Activated CD4-positive, alpha-beta T cell treated with anti-CD3 and anti-CD28 coated beads, Interleukin-2, amount 10 ng/mL, durations not matched to agents 7 days and 5 days (primary cell): ENCODE measurements around the gene CIB2. TPM values are rescaled to one million over a fixed set of nuclear protein-coding genes. Genes with fewer than 3 reads are reported as not detected.

Experiments
- CTCF ChIA-PET: fragments of 350-600 bp; sonication (Branson Sonifier 250); formaldehyde crosslinking; loops from one replicate; lab custom pipeline; 2021; ENCODE audit warnings: antibody characterized with exemption; lab: Charles Lee
- POLR2A ChIA-PET: fragments of 350-600 bp; sonication (Branson Sonifier 250); formaldehyde crosslinking; loops from one replicate; lab custom pipeline; 2021; ENCODE audit warnings: antibody characterized with exemption; lab: Charles Lee
- DNase-seq: peaks from one replicate; pipeline ENCODE4 v3.0.0-alpha.2; 2020
- H3K27ac Mint-ChIP-seq: one replicate; pipeline ENCODE4 v1.8.0; 2021; ENCODE audit warnings: mild to moderate bottlenecking, moderate library complexity, mixed read lengths
- H3K27me3 Mint-ChIP-seq: one replicate; pipeline ENCODE4 v1.8.0; 2021; ENCODE audit warnings: mixed read lengths
- H3K36me3 Mint-ChIP-seq: one replicate; pipeline ENCODE4 v1.8.0; 2021; ENCODE audit warnings: low read depth, mixed read lengths
- H3K4me1 Mint-ChIP-seq: one replicate; pipeline ENCODE4 v1.8.0; 2021; ENCODE audit warnings: mixed read lengths
- H3K4me3 Mint-ChIP-seq: one replicate; pipeline ENCODE4 v1.8.0; 2021; ENCODE audit warnings: mild to moderate bottlenecking, moderate library complexity, mixed read lengths
- H3K9me3 Mint-ChIP-seq: one replicate; pipeline ENCODE4 v1.8.0; 2021; ENCODE audit warnings: mixed read lengths
- total RNA-seq, 2 experiments: library from RNA; stranded (reverse); gene quantifications; one replicate each; pipeline ENCODE4 v1.2.3, GENCODE V29; 2021

CIB2 gene
- total RNA-seq, 2 experiments from 2014 or later = 0.44 to 0.55 TPM

DNA sequence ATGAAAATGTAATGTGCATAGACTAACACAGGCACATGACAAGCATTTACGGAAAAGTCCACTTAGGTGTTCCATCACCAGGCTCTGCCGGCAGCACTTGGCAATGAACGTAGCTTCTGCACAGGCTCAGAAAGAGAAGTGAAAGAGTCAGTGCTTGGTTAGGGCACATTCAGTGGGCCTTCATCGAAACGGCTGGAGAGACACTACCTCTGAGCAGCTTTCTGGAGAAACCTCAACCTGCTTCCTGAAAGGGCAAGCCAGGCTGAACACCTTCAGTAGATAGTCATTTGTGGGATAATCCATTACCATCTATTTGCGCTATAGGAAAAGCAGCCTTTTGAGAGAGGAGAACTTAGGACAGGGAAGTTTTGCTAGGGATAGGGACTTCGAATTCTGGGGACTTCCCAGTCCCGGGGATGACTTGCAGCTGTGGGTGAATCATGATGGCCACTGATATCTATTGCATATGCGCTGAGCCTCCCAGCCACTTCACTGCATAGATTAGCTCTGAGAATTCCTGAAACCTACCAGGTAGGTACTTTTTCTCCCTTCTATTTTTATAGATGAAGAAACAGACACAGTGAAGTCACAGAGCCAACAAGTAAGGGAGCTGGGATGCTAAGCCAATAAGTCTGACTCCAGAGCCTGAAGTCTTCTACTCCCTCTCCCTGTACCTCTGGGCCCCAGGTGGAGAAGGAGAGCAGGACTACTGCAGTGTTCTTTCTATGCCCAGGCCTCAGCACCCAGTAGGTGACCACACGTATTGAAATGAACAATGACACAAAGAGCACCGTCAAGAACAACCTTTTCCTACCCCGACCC is 43.1 kb downstream of the CIB2 start:
- Mint-ChIP-seq H3K4me3 (no peak overlapping the region), H3K4me1 (peaks cover 34% of the 10 kb centered on the region), H3K36me3 (peaks cover 4% of the 10 kb centered on the region), H3K27ac (no peak overlapping the region), H3K9me3 (peaks cover 6% of the 10 kb centered on the region), H3K27me3 (peaks cover 3% of the 10 kb centered on the region)
- CTCF ChIA-PET = interaction anchor here (1.0 to 1.5 kb wide), 3 partner anchors 14 to 21 kb away, joined by 3 to 8 read pairs (median 4); no protein-coding TSS in a partner anchor
- POLR2A ChIA-PET = no interaction called here
- DNase-seq = no peak

DNA sequence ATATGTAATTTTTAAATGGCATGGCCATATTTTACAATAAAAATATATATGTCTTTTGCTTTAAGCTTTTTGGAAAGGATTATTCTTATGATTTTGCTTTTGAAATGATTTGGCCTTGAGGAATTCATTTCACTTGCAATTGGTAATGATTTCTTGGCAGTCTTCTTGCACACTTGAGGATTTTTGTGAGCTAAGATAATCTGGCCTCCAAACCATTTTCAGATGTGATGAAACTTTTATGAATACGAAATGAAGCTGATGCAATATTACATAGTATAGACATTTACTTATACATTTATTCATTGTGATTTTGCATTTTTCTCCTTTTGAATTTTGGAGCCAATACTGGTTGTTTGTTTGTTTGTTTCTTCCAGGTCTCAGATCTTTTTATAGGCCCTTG is 45.3 kb downstream of the CIB2 start:
- H3K4me1 Mint-ChIP-seq = peaks cover 26% of the 10 kb centered on the region
- peaks cover 3% of the 10 kb centered on the region for H3K36me3 Mint-ChIP-seq
- peaks cover 3% of the 10 kb centered on the region for H3K27me3 Mint-ChIP-seq
- ChIA-PET POLR2A (no interaction called here), CTCF (interaction anchor here (1.1 to 1.3 kb wide), 2 partner anchors 24 to 71 kb away, joined by 3 read pairs; no protein-coding TSS in a partner anchor)
- no peak overlapping the region for H3K4me3 Mint-ChIP-seq
- DNase-seq = no peak
- H3K9me3 Mint-ChIP-seq = peaks cover 5% of the 10 kb centered on the region
- H3K27ac Mint-ChIP-seq = no peak overlapping the region

DNA sequence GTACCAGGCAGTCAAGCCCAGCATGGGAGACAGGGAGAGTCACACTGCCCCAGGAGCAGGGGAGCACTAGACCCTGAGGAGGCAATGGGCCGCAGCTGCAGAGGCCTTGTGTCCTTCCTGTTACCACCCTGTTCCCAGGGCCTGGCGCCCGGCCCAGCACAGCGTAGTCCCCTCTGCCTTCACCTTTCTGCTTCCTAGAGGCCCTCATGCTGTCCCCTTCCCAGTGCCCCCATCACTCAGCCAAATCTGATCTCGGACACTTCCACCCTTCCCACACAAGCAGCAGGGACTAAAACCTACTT is 46.8 kb downstream of the CIB2 start:
- POLR2A ChIA-PET = no interaction called here
- Mint-ChIP-seq H3K27ac (peak overlapping the region; percentile 71), H3K4me1 (peaks cover 26% of the 10 kb centered on the region), H3K4me3 (no peak overlapping the region), H3K27me3 (no peaks in the 10 kb centered on the region), H3K9me3 (no peaks in the 10 kb centered on the region), H3K36me3 (no peaks in the 10 kb centered on the region)
- DNase-seq = no peak
- CTCF ChIA-PET = interaction anchor here (1.5 to 3.2 kb wide), 4 partner anchors 18 to 67 kb away, joined by 3 to 11 read pairs (median 4); no protein-coding TSS in a partner anchor

DNA sequence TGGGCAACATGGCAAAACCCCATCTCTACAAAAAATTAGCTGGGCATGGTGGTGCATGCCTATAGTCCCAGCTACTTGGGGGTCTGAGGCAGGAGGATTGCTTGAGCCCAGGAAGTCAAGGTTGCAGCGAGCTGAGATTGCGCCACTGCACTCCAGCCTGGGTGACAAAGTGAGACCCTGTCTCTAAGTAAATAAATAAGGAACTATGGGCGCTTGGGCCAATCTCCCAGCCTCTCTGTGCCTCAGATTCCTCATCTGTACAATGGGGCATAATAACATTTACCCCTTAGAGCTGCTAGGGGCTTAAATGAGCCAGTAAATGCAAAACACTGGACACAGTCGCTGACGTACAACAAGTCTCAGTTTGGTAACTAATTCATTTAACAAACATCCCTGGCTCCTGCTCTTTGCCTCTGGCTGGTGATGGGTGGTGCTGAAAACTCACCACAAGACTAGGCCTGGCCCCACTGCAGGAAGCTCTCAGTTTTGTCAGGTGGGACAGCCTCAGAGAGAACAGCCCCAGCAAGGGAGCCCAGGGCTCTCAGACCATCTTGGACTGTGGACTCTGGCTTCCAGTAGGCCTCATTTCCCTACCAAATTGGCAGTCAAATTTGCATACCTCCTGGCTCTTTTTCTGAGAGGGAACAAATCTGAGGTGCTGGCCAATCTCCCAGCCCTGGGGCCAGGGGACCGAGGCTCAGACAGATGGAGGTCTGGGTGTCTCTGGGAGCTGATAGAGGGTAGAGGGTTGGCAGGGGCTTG is 47.4 kb downstream of the CIB2 start:
- Mint-ChIP-seq H3K4me3 (no peak overlapping the region), H3K4me1 (peaks cover 26% of the 10 kb centered on the region), H3K27ac (peak overlapping the region; percentile 28), H3K27me3 (no peaks in the 10 kb centered on the region), H3K36me3 (no peaks in the 10 kb centered on the region), H3K9me3 (no peaks in the 10 kb centered on the region)
- DNase-seq = peak; percentile 36
- ChIA-PET CTCF (interaction anchor here (0.8 to 3.2 kb wide), 7 partner anchors 9 to 66 kb away, joined by 3 to 11 read pairs (median 3); no protein-coding TSS in a partner anchor), POLR2A (no interaction called here)

DNA sequence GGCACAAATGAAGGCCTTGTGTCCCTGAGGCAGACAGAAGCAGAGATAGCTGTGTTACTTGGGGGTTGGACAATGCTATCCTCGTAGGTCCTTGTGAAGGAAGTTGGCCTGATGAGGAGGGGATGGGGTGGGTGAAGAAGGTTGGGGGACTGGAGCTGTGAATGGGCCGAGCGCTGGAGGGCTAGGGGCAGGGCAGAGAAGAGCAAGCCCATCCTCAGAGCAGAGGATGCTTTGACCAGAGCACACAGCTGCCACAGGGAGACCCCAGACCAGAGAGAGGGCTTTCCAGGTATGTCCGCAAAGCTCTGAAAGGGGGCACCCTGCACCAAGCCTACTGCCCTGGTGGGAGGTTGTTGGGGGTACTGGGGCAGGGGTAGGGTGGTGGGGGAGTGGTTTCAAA is 48.1 kb downstream of the CIB2 start:
- H3K36me3 Mint-ChIP-seq = no peaks in the 10 kb centered on the region
- POLR2A ChIA-PET = no interaction called here
- CTCF ChIA-PET = interaction anchor here (0.8 to 3.2 kb wide), 8 partner anchors 8 to 66 kb away, joined by 3 to 11 read pairs (median 3); no protein-coding TSS in a partner anchor
- H3K27me3 Mint-ChIP-seq = no peaks in the 10 kb centered on the region
- peak overlapping the region; percentile 48 for H3K27ac Mint-ChIP-seq
- no peak for DNase-seq
- no peaks in the 10 kb centered on the region for H3K9me3 Mint-ChIP-seq
- peaks cover 27% of the 10 kb centered on the region for H3K4me1 Mint-ChIP-seq
- H3K4me3 Mint-ChIP-seq = no peak overlapping the region

DNA sequence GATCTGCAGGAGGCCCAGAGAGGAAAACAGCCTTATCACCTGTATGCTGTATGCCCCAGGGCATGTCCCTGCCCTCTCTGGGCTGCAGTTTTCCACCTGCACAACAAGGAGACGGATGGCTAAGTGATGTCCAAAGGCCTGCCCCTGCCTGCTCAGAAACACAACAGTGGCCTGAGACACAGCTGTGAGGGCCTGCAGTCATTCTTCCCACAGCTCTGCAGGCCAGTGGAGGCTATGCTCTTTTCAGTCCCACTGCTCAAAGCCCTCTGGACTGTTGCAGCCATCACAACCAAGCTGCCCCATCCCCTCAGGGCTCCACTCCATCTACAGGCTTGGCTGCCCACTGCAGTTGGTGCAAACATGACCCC is 48.5 kb downstream of the CIB2 start:
- no peaks in the 10 kb centered on the region for H3K9me3 Mint-ChIP-seq
- DNase-seq = no peak
- no peak overlapping the region for H3K27ac Mint-ChIP-seq
- H3K4me1 Mint-ChIP-seq = peaks cover 32% of the 10 kb centered on the region
- H3K4me3 Mint-ChIP-seq = no peak overlapping the region
- POLR2A ChIA-PET = no interaction called here
- CTCF ChIA-PET = interaction anchor here (0.9 to 3.2 kb wide), 7 partner anchors 8 to 65 kb away, joined by 3 to 11 read pairs (median 4); no protein-coding TSS in a partner anchor
- H3K27me3 Mint-ChIP-seq = no peaks in the 10 kb centered on the region
- H3K36me3 Mint-ChIP-seq = no peaks in the 10 kb centered on the region

DNA sequence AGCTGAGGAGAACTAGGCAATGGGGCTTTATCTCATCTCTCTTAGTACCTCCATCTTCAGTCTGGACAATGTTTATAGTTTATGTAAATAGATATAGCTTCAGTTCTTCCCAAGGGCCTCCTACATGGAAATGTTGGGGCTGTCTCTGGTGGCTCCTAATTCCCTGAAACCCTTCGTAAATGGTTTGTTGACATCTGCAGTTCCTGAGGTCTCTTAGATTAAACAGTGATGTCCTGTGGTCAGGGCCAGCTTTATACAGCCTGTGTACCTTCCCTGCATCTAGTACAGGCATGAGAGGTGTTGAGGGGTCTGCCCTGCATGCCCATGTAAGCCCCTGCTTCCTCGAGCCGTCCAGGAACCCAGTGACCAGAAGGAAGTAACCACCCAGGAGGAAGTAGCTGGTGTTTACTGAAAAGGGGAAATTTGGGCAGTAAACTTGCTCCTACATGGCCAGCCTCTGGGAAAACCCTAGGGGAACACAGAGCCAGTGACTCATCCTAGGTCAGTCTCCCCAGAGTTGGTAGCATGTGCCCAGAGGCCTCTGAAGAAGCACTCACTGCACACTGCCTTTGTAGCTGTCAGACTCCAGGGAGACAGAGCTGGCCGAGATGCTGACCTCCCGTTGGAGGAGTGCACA is 49.0 kb downstream of the CIB2 start:
- H3K4me3 Mint-ChIP-seq = no peak overlapping the region
- no peak for DNase-seq
- no peaks in the 10 kb centered on the region for H3K27me3 Mint-ChIP-seq
- no peaks in the 10 kb centered on the region for H3K9me3 Mint-ChIP-seq
- CTCF ChIA-PET = interaction anchor here (0.9 to 3.2 kb wide), 4 partner anchors 9 to 48 kb away, joined by 3 to 11 read pairs (median 6); no protein-coding TSS in a partner anchor
- peaks cover 32% of the 10 kb centered on the region for H3K4me1 Mint-ChIP-seq
- no peaks in the 10 kb centered on the region for H3K36me3 Mint-ChIP-seq
- POLR2A ChIA-PET = no interaction called here
- no peak overlapping the region for H3K27ac Mint-ChIP-seq

DNA sequence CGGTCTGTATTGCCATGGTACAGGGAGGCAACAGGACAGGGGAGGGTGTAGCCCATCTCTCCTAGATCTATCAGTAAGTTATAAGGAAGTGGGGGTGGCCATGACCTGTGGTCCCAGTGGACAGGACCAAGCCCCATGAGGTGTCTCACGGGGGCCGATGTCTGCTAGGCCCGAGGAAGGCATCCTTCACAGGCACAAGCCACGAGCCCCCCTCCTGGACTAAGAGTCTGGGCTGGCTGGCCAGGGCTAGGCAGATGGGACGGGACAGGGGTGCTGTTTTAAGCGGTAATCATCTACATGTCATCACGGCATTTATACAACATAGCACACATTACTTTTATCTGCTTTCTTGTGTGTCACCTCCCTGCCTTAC is 51.2 kb downstream of the CIB2 start:
- Mint-ChIP-seq H3K36me3 (peaks cover 5% of the 10 kb centered on the region), H3K27me3 (no peaks in the 10 kb centered on the region), H3K9me3 (no peaks in the 10 kb centered on the region), H3K27ac (no peak overlapping the region), H3K4me1 (peaks cover 43% of the 10 kb centered on the region), H3K4me3 (no peak overlapping the region)
- DNase-seq = no peak
- ChIA-PET POLR2A (no interaction called here), CTCF (interaction anchor here (1.0 to 1.6 kb wide), 4 partner anchors 21 to 45 kb away, joined by 3 to 4 read pairs (median 4); no protein-coding TSS in a partner anchor)

DNA sequence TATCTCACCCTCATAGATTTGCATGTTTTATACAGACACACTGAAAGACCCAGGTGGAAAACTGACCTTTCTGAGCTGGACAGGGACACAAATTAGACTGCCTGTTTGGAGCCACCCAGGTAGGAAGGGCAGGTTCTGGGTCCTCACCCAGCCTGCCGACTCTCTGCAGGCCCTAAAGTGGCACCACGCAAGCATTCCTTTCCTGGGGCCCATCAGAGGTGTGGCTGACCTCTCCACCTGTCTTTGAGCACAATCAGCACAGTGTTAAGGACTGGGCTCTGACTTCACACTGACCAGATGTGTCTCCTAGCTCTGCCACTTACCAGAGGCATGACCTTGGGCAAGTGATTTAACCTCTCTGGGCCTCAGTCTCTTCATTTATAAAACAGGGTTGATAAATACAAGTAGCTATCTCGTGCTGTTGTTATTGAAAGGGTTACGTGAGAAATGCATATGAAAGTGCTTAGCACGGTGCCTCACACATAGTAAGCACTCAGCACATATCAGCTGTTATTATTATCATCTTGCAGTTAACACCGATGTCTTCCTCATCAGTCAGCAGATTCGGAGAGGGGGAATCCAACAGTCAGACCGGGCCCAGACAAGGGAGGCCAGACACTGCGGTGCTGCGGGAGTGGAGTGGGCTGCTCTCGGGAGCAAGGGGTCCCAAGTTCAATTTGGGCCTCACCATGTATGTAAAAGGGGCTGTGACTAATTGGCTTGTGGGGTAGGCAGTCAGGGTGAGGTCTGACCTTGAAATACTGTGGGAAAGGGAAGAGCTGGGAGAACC is 51.8 kb downstream of the CIB2 start:
- H3K36me3 Mint-ChIP-seq = peaks cover 8% of the 10 kb centered on the region
- POLR2A ChIA-PET = no interaction called here
- H3K27me3 Mint-ChIP-seq = no peaks in the 10 kb centered on the region
- H3K27ac Mint-ChIP-seq = no peak overlapping the region
- H3K9me3 Mint-ChIP-seq = no peaks in the 10 kb centered on the region
- H3K4me1 Mint-ChIP-seq = peaks cover 44% of the 10 kb centered on the region
- DNase-seq = no peak
- H3K4me3 Mint-ChIP-seq = no peak overlapping the region
- CTCF ChIA-PET = interaction anchor here (0.7 to 1.7 kb wide), 6 partner anchors 22 to 44 kb away, joined by 3 to 4 read pairs (median 4); no protein-coding TSS in a partner anchor

DNA sequence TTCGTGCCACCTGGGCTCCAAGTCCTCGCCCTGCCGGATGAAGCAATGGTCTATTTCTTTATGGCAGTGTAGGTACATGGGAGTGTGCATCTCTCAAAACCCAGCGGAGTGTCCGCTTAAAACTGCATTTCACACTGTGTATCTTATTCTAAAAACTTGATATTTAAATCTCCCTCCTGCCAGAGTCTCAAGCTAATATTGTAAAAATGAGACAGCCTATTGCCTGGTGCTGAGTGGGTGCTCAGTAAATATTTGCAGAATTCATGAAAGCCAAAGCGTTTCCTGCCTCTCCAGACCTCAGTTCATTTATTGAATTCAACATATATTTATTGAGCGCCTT is 53.4 kb downstream of the CIB2 start:
- Mint-ChIP-seq H3K4me3 (peak overlapping the region; percentile 75), H3K9me3 (no peaks in the 10 kb centered on the region), H3K27me3 (no peaks in the 10 kb centered on the region), H3K4me1 (peaks cover 44% of the 10 kb centered on the region), H3K36me3 (peaks cover 15% of the 10 kb centered on the region), H3K27ac (peak overlapping the region; percentile 84)
- ChIA-PET CTCF (interaction anchor here (0.8 to 1.7 kb wide), 5 partner anchors 9 to 53 kb away, joined by 3 to 4 read pairs (median 3); no protein-coding TSS in a partner anchor), POLR2A (no interaction called here)
- DNase-seq = no peak

DNA sequence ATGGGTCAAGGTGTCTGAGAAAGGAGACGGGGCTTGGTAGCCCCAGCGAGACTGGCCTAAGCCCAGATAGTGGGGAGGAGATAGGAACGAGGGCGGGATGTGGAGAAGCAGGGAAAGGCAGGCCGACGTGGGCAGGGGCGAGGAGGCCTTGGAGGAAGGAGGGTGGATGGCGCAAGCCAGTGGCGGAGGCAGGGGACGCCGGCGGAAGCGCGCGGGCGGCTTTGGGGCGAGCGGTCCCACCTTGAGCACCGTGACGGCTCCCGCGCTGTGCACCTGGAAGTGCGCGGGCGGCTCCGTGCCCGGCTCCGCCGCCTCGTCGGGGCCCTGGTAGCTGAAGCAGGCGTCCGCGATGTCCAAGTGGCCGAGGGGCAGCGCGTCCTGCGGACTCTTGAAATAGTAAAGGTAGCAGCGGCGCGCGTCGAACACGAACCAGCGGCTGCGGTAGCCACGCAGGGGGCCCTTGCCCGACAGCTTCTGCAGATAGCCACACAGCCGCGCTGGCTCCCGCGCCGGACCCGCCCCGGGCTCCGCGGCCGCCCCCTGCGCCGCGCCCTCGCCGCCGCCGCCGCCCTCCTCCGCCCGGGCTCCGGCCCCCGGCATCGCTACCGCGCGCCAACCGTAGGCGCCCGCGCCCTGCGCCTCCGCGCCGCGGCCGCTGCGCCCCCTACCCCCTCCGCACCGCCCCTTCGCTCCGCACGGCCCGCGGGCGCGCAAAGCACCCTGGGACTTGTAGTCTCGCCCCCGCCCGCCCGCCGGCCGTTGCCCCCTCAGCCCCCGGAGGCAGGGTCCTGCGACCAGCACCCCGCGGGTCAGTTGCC is 54.0 kb downstream of the CIB2 start, which contains the start of gene TBC1D2B:
TSS of gene TBC1D2B (minus strand) at position 659 of the 818 bp plus-strand sequence. CDS start at position 600, 59 bp downstream.
- peak; percentile 69 for DNase-seq
- no peaks in the 10 kb centered on the region for H3K27me3 Mint-ChIP-seq
- H3K9me3 Mint-ChIP-seq = no peaks in the 10 kb centered on the region
- H3K27ac Mint-ChIP-seq = peak within 1 kb of the TSS; percentile 87
- H3K4me3 Mint-ChIP-seq = peak within 1 kb of the TSS; percentile 95
- POLR2A ChIA-PET = no interaction called here
- CTCF ChIA-PET = interaction anchor here (0.7 to 1.4 kb wide), 5 partner anchors 27 to 53 kb away, joined by 3 to 5 read pairs (median 3); no protein-coding TSS in a partner anchor
- peaks cover 44% of the 10 kb centered on the region for H3K4me1 Mint-ChIP-seq
- H3K36me3 Mint-ChIP-seq = peaks cover 15% of the 10 kb centered on the region
